A673 (cell line): ENCODE results near the gene ZIC1.

Experiments
- CTCF ChIP-seq: fragments of 300-800, 200-600 bp; sonication (generic); conservative IDR thresholded peaks from 2 replicates; pipeline ENCODE4 v1.5.1; 2017; ENCODE audit warnings: low read depth, mild to moderate bottlenecking, antibody characterized with exemption, low read length, moderate library complexity, mixed read lengths
- EZH2 ChIP-seq: fragments of 200-600 bp; sonication (generic); IDR thresholded peaks from 2 replicates; pipeline ENCODE4 v1.6.1; 2017; ENCODE audit warnings: borderline replicate concordance, low read depth, mild to moderate bottlenecking, mixed read lengths, antibody characterized with exemption, low read length; ENCODE audit not compliant: poor library complexity, severe bottlenecking

- TF ChIP-seq CTCF: no peak
- no peak for TF ChIP-seq EZH2
Measured at GRCh38 chr3:147416931-147417330, 7.8 kb downstream of the ZIC1 start.
